ENCODE data around the gene SLC9A9. TPM values are rescaled to one million over a fixed set of nuclear protein-coding genes. Genes with fewer than 3 reads are reported as not detected.

The SLC9A9 gene
- polyA plus RNA-seq, 1 of the 3 experiments (the other 2 are of a cell fraction) = 0.05 TPM

- ChIA-PET POLR2A (no interaction called here), CTCF (no interaction called here)
- Histone ChIP-seq H3K4me1 (ENCODE audit: control insufficient read depth in 1 of 2, insufficient read depth in 2 of 2, low read depth in 1 of 2, low read length in 1 of 2) (no peaks in the 10 kb centered on the region), H3K27ac (ENCODE audit: low read depth in 2 of 2, low read length in 1 of 2) (no peak overlapping the region), H3K27me3 (ENCODE audit: insufficient read depth) (peaks cover 14% of the 10 kb centered on the region), H3K79me2 (ENCODE audit: insufficient read depth) (no peaks in the 10 kb centered on the region), H3K9ac (no peak overlapping the region), H3F3A (replicated peaks; ENCODE audit: insufficient read depth) (no peaks in the 10 kb centered on the region), H3K9me2 (no peaks in the 10 kb centered on the region), H2AFZ (ENCODE audit: low read depth) (no peak overlapping the region), H3K4me3 (ENCODE audit: low read depth in 2 of 2, low read length in 1 of 2) (no peak overlapping the region), H3K9me3 (no peaks in the 10 kb centered on the region), H3K36me3 (replicated peaks in 1 of 2; ENCODE audit: control insufficient read depth in 1 of 2, insufficient read depth in 2 of 2, low read length in 1 of 2) (no peaks in the 10 kb centered on the region), H3K4me2 (no peak overlapping the region), H4K20me1 (ENCODE audit: insufficient read depth) (no peaks in the 10 kb centered on the region)
- 20% methylated on average over 2 of the region's 2 CpGs for WGBS (ENCODE audit: low lambda C conversion rate)
- TF ChIP-seq USF2 (IDR thresholded peaks at IDR 0.05; ENCODE audit: borderline replicate concordance, low read depth, low read length) (no peak), FOXJ3 (CRISPR knock-in tag; IDR thresholded peaks at IDR 0.05) (no peak), ZBTB33 (IDR thresholded peaks at IDR 0.05; ENCODE audit: borderline replicate concordance, low read depth) (no peak), EZH2phosphoT487 (IDR thresholded peaks at IDR 0.05; ENCODE audit: borderline replicate concordance, low read depth) (no peak), NFIC (IDR thresholded peaks at IDR 0.05; ENCODE audit: borderline replicate concordance) (no peak), RAD21 (IDR thresholded peaks at IDR 0.05; ENCODE audit: low read length) (no peak), TCF12 (IDR thresholded peaks at IDR 0.05) (no peak), JUND (IDR thresholded peaks at IDR 0.05) (no peak)
- no peak for DNase-seq
Measured at GRCh38 chr3:143384076-143384475, 464.2 kb downstream of the SLC9A9 start.

- H3K9me3 ChIP-seq = no peaks in the 10 kb centered on the region
- no peak overlapping the region for H3K9ac ChIP-seq
- H3K4me3 ChIP-seq (ENCODE audit: low read depth in 2 of 2, low read length in 1 of 2) = no peak overlapping the region
- H3K79me2 ChIP-seq (ENCODE audit: insufficient read depth) = no peaks in the 10 kb centered on the region
- ChIA-PET POLR2A (no interaction called here), CTCF (no interaction called here)
- H3K27me3 ChIP-seq (ENCODE audit: insufficient read depth) = peaks cover 9% of the 10 kb centered on the region
- no peak overlapping the region for H3K4me2 ChIP-seq
- no peaks in the 10 kb centered on the region for H3K4me1 ChIP-seq (ENCODE audit: control insufficient read depth in 1 of 2, insufficient read depth in 2 of 2, low read depth in 1 of 2, low read length in 1 of 2)
- no peak overlapping the region for H2AFZ ChIP-seq (ENCODE audit: low read depth)
- no peaks in the 10 kb centered on the region for H3K36me3 ChIP-seq (replicated peaks in 1 of 2; ENCODE audit: control insufficient read depth in 1 of 2, insufficient read depth in 2 of 2, low read length in 1 of 2)
- DNase-seq = no peak
- no peaks in the 10 kb centered on the region for H4K20me1 ChIP-seq (ENCODE audit: insufficient read depth)
- no peak overlapping the region for H3K27ac ChIP-seq (ENCODE audit: low read depth in 2 of 2, low read length in 1 of 2)
- no peaks in the 10 kb centered on the region for H3F3A ChIP-seq (replicated peaks; ENCODE audit: insufficient read depth)
- H3K9me2 ChIP-seq = no peaks in the 10 kb centered on the region
- TF ChIP-seq TAF1 (IDR thresholded peaks at IDR 0.05; ENCODE audit: borderline replicate concordance, low read depth, low read length) (no peak), MXI1 (IDR thresholded peaks at IDR 0.05; ENCODE audit: low read depth, low read length) (no peak), USF1 (IDR thresholded peaks at IDR 0.05; ENCODE audit: borderline replicate concordance, low read depth) (no peak), FOXJ3 (CRISPR knock-in tag; IDR thresholded peaks at IDR 0.05) (no peak), NRF1 (IDR thresholded peaks at IDR 0.05; ENCODE audit: low read depth, low read length) (no peak), RFX5 (IDR thresholded peaks at IDR 0.05; ENCODE audit: low read length) (no peak), MEF2A (IDR thresholded peaks at IDR 0.05; ENCODE audit: borderline replicate concordance, low read depth) (no peak), MAX (IDR thresholded peaks at IDR 0.05; ENCODE audit: low read depth) (no peak), USF2 (IDR thresholded peaks at IDR 0.05; ENCODE audit: borderline replicate concordance, low read depth, low read length) (no peak), JUND (IDR thresholded peaks at IDR 0.05) (no peak), CTCF (IDR thresholded peaks at IDR 0.05) (no peak), GATA2 (CRISPR knock-in tag; IDR thresholded peaks at IDR 0.05) (no peak), RCOR1 (IDR thresholded peaks at IDR 0.05; ENCODE audit: low read length) (no peak), TCF12 (IDR thresholded peaks at IDR 0.05) (no peak), EP300 (IDR thresholded peaks at IDR 0.05; ENCODE audit: borderline replicate concordance in 1 of 2, low read depth in 1 of 2, low read length in 1 of 2) (no peak), CHD2 (IDR thresholded peaks at IDR 0.05; ENCODE audit: low read length, partially characterized antibody) (no peak), ELF1 (IDR thresholded peaks at IDR 0.05) (no peak), EZH2phosphoT487 (IDR thresholded peaks at IDR 0.05; ENCODE audit: borderline replicate concordance, low read depth) (no peak), YY1 (IDR thresholded peaks at IDR 0.05; ENCODE audit: low read depth) (no peak)
Measured at GRCh38 chr3:143383421-143383820, 464.8 kb downstream of the SLC9A9 start.

All from SK-N-SH (cell line).